GM19239 (cell line): ENCODE data around the gene ACTN3.
"Not testable (repeated sequence)": the region's sequence is repeated elsewhere in the genome, so short reads cannot be mapped to it uniquely, and the experiment has no call there.

Experiments
- DNase-seq: peaks from one replicate; pipeline ENCODE4 v3.0.0; 2011; ENCODE audit warnings: low spot score; ENCODE audit not compliant: insufficient read length
- FAIRE-seq: peaks from 2 replicates; lab custom pipeline; 2011; peaks lifted over from hg19 to GRCh38; lab: Jason Lieb, UNC

Gene ACTN3

DNA sequence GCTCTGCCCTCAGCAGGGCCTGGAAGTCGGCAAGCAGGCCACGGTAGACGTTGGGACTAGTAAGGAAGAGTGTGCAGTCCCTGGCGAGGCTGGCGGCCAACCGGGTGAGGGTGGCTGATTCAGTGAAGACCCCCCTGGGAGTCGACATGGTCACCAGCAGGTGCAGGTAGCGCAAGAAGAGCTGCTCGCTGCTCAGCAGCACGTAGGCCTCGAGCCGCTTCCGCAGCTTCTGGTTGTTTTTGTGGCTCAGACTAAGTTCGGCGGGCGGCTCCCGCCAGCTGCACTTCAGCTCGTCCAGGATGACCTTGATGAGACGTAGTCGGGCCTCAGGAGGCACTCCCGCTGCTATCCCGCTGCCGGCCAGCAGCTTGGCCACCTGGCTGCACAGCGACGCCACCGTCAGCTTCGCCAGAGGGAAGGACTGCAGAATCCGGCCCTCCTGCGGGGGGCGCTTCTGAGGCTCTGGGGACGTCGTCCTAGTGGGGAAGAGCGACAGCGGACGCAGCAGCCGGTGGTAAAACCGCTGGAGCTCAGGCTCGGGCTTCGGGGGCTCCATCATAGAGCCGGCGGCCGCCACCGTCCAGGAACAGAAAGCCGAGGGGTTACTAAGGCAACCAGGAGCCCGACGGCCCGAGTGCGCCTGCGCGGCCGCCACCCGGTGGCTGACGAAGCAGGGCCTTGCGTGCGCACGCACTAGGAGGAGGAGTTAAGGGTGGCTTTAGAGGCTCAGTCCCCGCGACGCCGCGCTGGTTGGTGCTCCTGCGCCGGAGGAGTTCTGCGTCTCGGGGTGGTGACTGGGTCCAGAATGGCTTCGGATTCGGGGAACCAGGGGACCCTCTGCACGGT lies 46.0 kb downstream of the ACTN3 start, which contains the start of the genes CCDC87 and CCS:
TSS of gene CCDC87 (minus strand) at position 607 of the 846 bp plus-strand sequence. CDS start at position 559, 48 bp downstream.
TSS of gene CCS (plus strand) at position 729 of the 846 bp plus-strand sequence. CDS start at position 806, 77 bp downstream.
- FAIRE-seq = peak; percentile 92

GRCh38 chr11:66593303-66593635 lies 46.6 kb downstream of the ACTN3 start:
- FAIRE-seq = no peak
- DNase-seq = no peak

More for the DNA sequence above, 46.0 kb downstream of the ACTN3 start, which contains the start of the genes CCDC87 and CCS:
- DNase-seq = peak; percentile 100

GRCh38 chr11:66593650-66594049 lies 46.9 kb downstream of the ACTN3 start:
- DNase-seq (no peak), FAIRE-seq (no peak)

DNA sequence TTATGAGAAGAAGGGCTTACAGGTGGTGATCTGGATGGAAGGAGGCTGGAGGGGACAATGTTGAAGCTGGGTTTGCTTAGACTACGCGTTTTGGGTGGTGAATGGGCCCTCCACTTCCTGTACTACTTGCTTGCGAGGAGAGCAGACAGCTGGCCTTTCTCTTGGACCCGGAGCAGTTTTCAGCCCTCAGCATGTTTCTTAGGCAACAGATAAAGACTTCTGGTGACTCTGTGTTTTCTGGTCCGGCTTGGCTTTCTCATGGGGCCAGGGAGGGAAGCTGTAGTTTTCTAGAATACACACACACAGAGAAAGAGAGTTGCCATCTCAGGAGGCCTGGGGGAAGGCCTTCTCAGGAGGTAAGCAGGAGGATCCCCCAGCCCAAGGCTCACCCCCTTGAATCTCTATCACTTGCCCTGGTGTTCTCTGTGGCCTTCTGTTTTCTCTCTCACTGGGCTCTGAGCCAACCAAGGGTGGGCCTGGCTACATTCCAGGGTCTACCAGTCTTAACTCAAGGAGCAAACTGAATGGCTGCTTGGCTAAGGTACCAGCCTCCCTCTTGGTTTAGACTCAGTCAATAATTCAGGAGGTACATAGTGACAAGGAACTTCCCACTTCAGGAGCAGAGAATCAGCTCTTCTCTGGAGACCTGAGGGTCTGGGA lies 48.7 kb downstream of the ACTN3 start:
- no peak for FAIRE-seq
- DNase-seq = no peak

DNA sequence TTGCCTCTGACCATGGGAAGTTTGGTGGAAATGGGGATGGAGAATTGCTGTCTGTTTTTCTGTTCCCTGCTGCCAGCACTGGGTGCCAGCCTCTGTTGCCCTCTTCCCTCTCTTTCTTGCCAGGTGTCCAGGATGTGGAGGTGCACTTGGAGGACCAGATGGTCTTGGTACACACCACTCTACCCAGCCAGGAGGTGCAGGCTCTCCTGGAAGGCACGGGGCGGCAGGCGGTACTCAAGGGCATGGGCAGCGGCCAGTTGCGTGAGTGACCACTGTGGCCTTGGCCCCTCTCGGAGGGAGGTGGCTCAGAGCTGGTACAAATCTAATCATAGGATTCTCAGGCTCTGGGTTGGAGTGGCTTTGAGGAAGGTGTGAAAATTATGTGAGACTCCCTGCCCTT lies 52.3 kb downstream of the ACTN3 start:
- DNase-seq = no peak
- no peak for FAIRE-seq

DNA sequence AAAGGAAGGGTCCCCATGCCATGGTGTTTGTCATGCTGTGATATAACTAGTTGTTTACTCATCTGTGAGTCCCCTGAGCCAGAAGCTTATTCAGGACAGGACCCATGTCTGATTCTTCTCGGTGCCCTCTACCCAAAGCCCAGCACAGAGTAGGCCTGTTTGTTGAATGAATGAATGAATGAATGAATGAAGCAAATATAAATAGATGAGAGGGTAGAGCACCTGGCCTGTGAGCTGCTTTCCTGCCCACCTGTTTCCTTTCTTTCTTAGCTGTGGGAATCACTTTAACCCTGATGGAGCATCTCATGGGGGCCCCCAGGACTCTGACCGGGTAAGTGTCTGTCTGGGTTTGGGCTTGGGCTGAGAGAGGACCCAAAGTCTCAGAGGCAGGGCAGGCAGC lies 53.5 kb downstream of the ACTN3 start:
- no peak for DNase-seq
- no peak for FAIRE-seq

- no peak for DNase-seq
- no peak for FAIRE-seq
Measured at GRCh38 chr11:66600631-66601233, 54.0 kb downstream of the ACTN3 start.

- no peak for FAIRE-seq
- DNase-seq = no peak
Measured at GRCh38 chr11:66603072-66603471, 56.4 kb downstream of the ACTN3 start.

GRCh38 chr11:66604155-66604554 lies 57.5 kb downstream of the ACTN3 start:
- no peak for FAIRE-seq

GRCh38 chr11:66606608-66607007 lies 59.9 kb downstream of the ACTN3 start:
- DNase-seq, FAIRE-seq: not testable (repeated sequence)

More at GRCh38 chr11:66604155-66604554, 57.5 kb downstream of the ACTN3 start:
- no peak for DNase-seq

DNA sequence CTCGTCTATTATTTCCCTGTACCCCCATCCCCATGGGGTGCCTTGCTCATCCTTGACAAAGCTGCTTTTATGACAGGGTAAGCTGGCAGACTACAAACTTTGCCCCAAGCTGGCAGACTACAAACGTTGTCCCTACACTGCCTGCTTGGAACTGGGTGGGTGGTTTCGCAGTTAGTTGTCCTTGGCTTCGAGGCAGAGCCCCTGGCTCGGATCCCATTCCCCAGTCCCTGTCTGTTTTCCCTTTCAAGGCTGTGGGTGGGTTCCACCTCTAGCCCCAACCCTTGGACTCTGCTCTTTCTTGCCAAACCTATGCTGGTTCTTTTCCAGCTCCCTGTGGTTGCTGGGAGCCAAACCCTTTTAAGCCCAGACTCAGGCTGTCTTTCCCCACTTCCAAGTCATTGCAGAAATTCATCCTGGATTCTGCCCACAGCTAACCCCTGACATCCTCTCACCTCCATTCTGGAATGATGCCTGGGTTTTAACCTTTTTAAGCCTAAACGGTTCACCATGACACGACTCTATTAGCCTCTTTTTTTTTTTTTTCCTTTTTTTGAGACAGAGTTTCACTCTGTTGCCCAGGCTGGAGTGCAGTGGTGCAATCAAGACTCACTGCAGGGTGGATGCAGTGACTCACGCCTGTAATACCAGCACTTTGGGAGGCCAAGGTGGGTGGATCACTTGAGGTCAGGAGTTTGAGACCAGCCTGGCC lies 60.6 kb downstream of the ACTN3 start:
- no peak for FAIRE-seq

GRCh38 chr11:66609721-66610617 lies 63.3 kb downstream of the ACTN3 start:
- FAIRE-seq (peak; percentile 72), DNase-seq (no peak)

More for the DNA sequence above, 60.6 kb downstream of the ACTN3 start:
- DNase-seq = no peak

DNA sequence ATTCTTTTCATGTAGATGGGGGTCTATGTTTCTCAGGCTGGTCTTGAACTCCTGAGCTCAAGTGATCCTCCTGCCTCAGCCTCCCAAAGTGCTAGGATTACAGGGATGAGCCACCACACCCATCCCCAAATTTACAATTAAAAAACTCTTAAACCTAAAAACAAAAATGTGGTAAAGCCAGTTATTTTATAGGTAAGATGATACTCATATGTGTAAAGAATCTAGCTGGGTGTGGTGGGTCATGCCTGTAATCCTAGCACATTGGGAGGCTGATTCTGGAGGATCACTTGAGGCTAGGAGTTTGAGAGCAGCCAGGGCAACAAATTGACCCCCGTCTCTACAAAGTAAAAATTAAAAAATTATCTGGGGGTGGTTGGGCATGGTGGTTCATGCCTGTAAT lies 65.8 kb downstream of the ACTN3 start:
- FAIRE-seq = no peak
- no peak for DNase-seq
